ENCODE results near the gene MGAT5. TPM values are rescaled to one million over a fixed set of nuclear protein-coding genes. Genes with fewer than 3 reads are reported as not detected.

The MGAT5 gene
- total RNA-seq, 4 donors from 2014 or later: 34.1 to 47.5 (median 42.6) TPM

- TF ChIP-seq POLR2A (IDR thresholded peaks at IDR 0.05): no peak
- no peak for TF ChIP-seq CTCF (IDR thresholded peaks at IDR 0.05)
- no peak for TF ChIP-seq EP300 (IDR thresholded peaks at IDR 0.05)
- WGBS, 2 donors: 88 to 91% methylated on average over 4 of the region's 4 CpGs
- H3K9me3 ChIP-seq: no peaks in the 10 kb centered on the region
- H3K4me3 ChIP-seq: no peak overlapping the region
- H3K27ac ChIP-seq: no peak overlapping the region
- DNase-seq (ENCODE audit: low spot score in 2 of 2): no peak
- peaks cover 0 to 19% (median 6%) of the 10 kb centered on the region in 4 donors for H3K4me1 ChIP-seq
- no peaks in the 10 kb centered on the region for H3K27me3 ChIP-seq
- H3K36me3 ChIP-seq: peaks cover 0 to 23% (median 7%) of the 10 kb centered on the region in 3 donors
Measured at GRCh38 chr2:134346141-134346540, 92.3 kb downstream of the MGAT5 start.

- H3K36me3 ChIP-seq: peaks cover 0 to 25% (median 0%) of the 10 kb centered on the region in 3 donors
- WGBS, 2 donors: 39 to 63% methylated on average over 3 of the region's 3 CpGs
- TF ChIP-seq POLR2A (IDR thresholded peaks at IDR 0.05): no peak
- H3K9me3 ChIP-seq: no peaks in the 10 kb centered on the region
- no peaks in the 10 kb centered on the region for H3K27me3 ChIP-seq
- peak overlapping the region in 2 of 4 donors; percentile 68 to 76 for H3K27ac ChIP-seq
- H3K4me3 ChIP-seq: no peak overlapping the region
- DNase-seq (ENCODE audit: low spot score in 2 of 2): no peak
- H3K4me1 ChIP-seq: peaks cover 0 to 19% (median 6%) of the 10 kb centered on the region in 4 donors
Measured at GRCh38 chr2:134347756-134348155, 93.9 kb downstream of the MGAT5 start.

- no peak for DNase-seq (ENCODE audit: low spot score in 2 of 2)
- Histone ChIP-seq H3K27me3 (no peaks in the 10 kb centered on the region), H3K9me3 (no peaks in the 10 kb centered on the region), H3K4me1 (peaks cover 0 to 19% (median 6%) of the 10 kb centered on the region in 4 donors), H3K36me3 (peaks cover 0 to 21% (median 0%) of the 10 kb centered on the region in 3 donors), H3K27ac (peak overlapping the region in 2 of 4 donors; percentile 68 to 76), H3K4me3 (no peak overlapping the region)
- 35 to 42% methylated on average over 4 of the region's 4 CpGs for WGBS, 2 donors
- TF ChIP-seq CTCF (IDR thresholded peaks at IDR 0.05) (no peak), POLR2A (IDR thresholded peaks at IDR 0.05) (no peak), EP300 (IDR thresholded peaks at IDR 0.05) (no peak)
Measured at GRCh38 chr2:134348239-134348638, 94.4 kb downstream of the MGAT5 start.

GRCh38 chr2:134348760-134349159 lies 94.9 kb downstream of the MGAT5 start:
- no peak overlapping the region for H3K4me3 ChIP-seq
- 25 to 30% methylated on average over 5 of the region's 5 CpGs for WGBS, 2 donors
- DNase-seq (ENCODE audit: low spot score in 2 of 2): no peak
- no peak for TF ChIP-seq EP300 (IDR thresholded peaks at IDR 0.05)
- no peak for TF ChIP-seq CTCF (IDR thresholded peaks at IDR 0.05)
- no peak for TF ChIP-seq POLR2A (IDR thresholded peaks at IDR 0.05)
- H3K36me3 ChIP-seq: peaks cover 0 to 21% (median 0%) of the 10 kb centered on the region in 3 donors
- H3K27me3 ChIP-seq: no peaks in the 10 kb centered on the region
- H3K4me1 ChIP-seq: peaks cover 0 to 19% (median 6%) of the 10 kb centered on the region in 4 donors
- H3K27ac ChIP-seq: peak overlapping the region in 2 of 4 donors; percentile 68 to 76
- no peaks in the 10 kb centered on the region for H3K9me3 ChIP-seq

GRCh38 chr2:134351016-134351415 lies 97.1 kb downstream of the MGAT5 start:
- DNase-seq (ENCODE audit: low spot score in 2 of 2): no peak
- Histone ChIP-seq H3K27ac (no peak overlapping the region), H3K4me3 (no peak overlapping the region), H3K36me3 (peaks cover 0 to 15% (median 5%) of the 10 kb centered on the region in 3 donors), H3K27me3 (no peaks in the 10 kb centered on the region), H3K9me3 (no peaks in the 10 kb centered on the region), H3K4me1 (peaks cover 0 to 19% (median 6%) of the 10 kb centered on the region in 4 donors)
- TF ChIP-seq POLR2A (IDR thresholded peaks at IDR 0.05) (no peak), CTCF (IDR thresholded peaks at IDR 0.05) (no peak), EP300 (IDR thresholded peaks at IDR 0.05) (no peak)
- WGBS, 2 donors: 59 to 62% methylated on average over 3 of the region's 3 CpGs
